Nephron (organoid): ENCODE data around the gene TFDP2.
"Not testable (repeated sequence)": the region's sequence is repeated elsewhere in the genome, so short reads cannot be mapped to it uniquely, and the experiment has no call there.

Experiments used
- H3K27ac Mint-ChIP-seq, 3 experiments: 2 replicates each; pipeline ENCODE4 v1.8.0; 2020; ENCODE audit warnings: mixed read lengths in 3 of 3, mild to moderate bottlenecking in 2 of 3, moderate library complexity in 1 of 3
- H3K27me3 Mint-ChIP-seq: 2 replicates; pipeline ENCODE4 v1.8.0; 2021; ENCODE audit warnings: low read depth, mild to moderate bottlenecking, moderate library complexity, mixed read lengths
- H3K36me3 Mint-ChIP-seq: 2 replicates; pipeline ENCODE4 v1.8.0; 2020; ENCODE audit warnings: low read depth, mixed read lengths
- H3K4me1 Mint-ChIP-seq: 2 replicates; pipeline ENCODE4 v1.8.0; 2020; ENCODE audit warnings: mixed read lengths
- H3K4me3 Mint-ChIP-seq, 3 experiments: 2 replicates each; pipeline ENCODE4 v1.8.0; 2020; ENCODE audit warnings: mild to moderate bottlenecking in 3 of 3, mixed read lengths in 3 of 3, moderate library complexity in 2 of 3
- H3K9me3 Mint-ChIP-seq: 2 replicates; pipeline ENCODE4 v1.8.0; 2020; ENCODE audit warnings: mixed read lengths
- CTCF ChIP-seq, 3 experiments: fragments of 200-600 bp; sonication (generic); IDR thresholded peaks; one replicate each; pipeline ENCODE4 v1.5.0; 2021; ENCODE audit warnings: antibody characterized with exemption in 3 of 3; ENCODE audit not compliant: unreplicated experiment in 3 of 3

Gene TFDP2

DNA sequence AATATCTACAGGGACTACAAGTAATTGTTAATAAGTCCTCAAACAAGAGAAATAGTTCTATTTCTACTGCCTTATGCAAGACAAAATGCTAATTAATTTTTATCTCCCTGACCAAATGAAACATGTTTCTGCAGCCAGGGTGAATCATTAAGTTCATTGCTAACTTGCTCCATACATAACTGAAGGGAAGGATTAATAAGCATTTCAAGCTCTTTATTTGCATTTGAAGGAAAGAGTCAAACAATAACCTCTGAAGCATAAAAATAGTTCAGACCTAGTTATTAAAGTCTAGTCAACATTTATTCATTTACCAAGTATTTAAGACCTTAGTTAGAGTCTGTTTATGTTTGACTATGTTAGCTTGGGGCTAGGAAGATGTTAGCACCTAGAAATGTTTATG lies 152.9 kb downstream of the TFDP2 start:
- Mint-ChIP-seq H3K4me1 (peaks cover 21% of the 10 kb centered on the region), H3K4me3 (peak overlapping the region in 2 of 3 experiments; percentile 0 to 39), H3K36me3 (peaks cover 40% of the 10 kb centered on the region), H3K27me3 (no peaks in the 10 kb centered on the region), H3K9me3 (no peaks in the 10 kb centered on the region), H3K27ac (peak overlapping the region; percentile 67 to 96 (median 95))
- no peak for TF ChIP-seq CTCF (IDR thresholded peaks at IDR 0.05; ENCODE audit: unreplicated experiment in 3 of 3)

GRCh38 chr3:141994856-141995255 lies 154.5 kb downstream of the TFDP2 start:
- H3K4me3 Mint-ChIP-seq: no peak overlapping the region
- no peaks in the 10 kb centered on the region for H3K9me3 Mint-ChIP-seq
- peaks cover 30% of the 10 kb centered on the region for H3K36me3 Mint-ChIP-seq
- no peak for TF ChIP-seq CTCF (IDR thresholded peaks at IDR 0.05; ENCODE audit: unreplicated experiment in 3 of 3)
- no peaks in the 10 kb centered on the region for H3K27me3 Mint-ChIP-seq
- peak overlapping the region in 2 of 3 experiments; percentile 51 to 78 for H3K27ac Mint-ChIP-seq
- H3K4me1 Mint-ChIP-seq: peaks cover 21% of the 10 kb centered on the region

- Mint-ChIP-seq H3K9me3 (no peaks in the 10 kb centered on the region), H3K36me3 (peaks cover 32% of the 10 kb centered on the region), H3K27me3 (no peaks in the 10 kb centered on the region), H3K4me1 (peaks cover 11% of the 10 kb centered on the region), H3K4me3 (no peak overlapping the region), H3K27ac (peak overlapping the region; percentile 78 to 85 (median 82))
- TF ChIP-seq CTCF (IDR thresholded peaks at IDR 0.05; ENCODE audit: unreplicated experiment in 3 of 3): no peak
These were observed 156.8 kb downstream of the TFDP2 start for GRCh38 chr3:141992512-141992911.

DNA sequence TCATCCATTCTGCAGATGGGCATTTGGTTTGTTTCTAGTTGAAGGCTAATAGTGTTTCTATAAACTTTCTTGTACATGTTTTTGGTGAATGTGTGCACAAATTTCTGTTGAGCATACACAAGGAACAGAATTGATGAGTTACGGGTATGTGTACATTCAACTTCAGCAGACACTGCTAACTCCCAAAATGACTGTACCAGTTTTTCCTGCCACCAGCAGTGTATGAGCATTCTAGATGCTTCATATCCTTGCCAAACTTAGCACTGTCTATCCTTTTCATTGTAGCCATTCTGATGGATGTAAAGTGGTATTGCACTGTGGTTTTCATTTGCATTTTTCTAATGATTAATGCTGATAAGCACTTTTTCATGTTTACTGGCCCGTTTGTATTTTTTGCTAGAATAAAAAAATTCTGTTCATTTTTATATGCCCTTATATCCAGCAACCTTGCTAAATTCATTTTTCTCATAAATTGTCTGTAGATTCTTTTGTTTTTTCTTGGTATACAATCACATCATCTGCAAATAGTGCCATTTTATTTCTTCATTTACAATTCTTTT lies 162.7 kb downstream of the TFDP2 start:
- H3K9me3 Mint-ChIP-seq: no peaks in the 10 kb centered on the region
- no peaks in the 10 kb centered on the region for H3K27me3 Mint-ChIP-seq
- H3K4me3 Mint-ChIP-seq: no peak overlapping the region
- no peak for TF ChIP-seq CTCF (IDR thresholded peaks at IDR 0.05; ENCODE audit: unreplicated experiment in 3 of 3)
- H3K27ac Mint-ChIP-seq: peak overlapping the region in 1 of 3 experiments; percentile 25
- H3K36me3 Mint-ChIP-seq: peaks cover 56% of the 10 kb centered on the region
- no peaks in the 10 kb centered on the region for H3K4me1 Mint-ChIP-seq

DNA sequence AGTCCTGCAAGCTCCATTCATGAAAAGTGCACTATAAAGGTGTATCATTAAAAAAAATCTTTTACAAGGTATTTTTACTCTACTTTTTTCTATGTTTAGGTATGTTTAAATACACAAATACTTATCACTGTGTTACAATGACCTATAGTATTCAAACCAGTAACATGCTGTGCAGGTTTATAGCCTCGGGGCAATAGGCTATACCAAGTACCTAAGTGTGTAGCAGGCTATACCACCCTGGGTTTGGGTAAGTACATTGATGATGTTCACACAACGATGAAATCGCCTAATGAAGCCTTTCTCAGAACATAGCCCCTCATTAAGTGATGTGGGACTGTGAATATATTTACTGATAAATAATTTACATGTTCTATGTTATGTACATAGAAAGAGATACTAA lies 168.3 kb downstream of the TFDP2 start:
- TF ChIP-seq CTCF (IDR thresholded peaks at IDR 0.05; ENCODE audit: unreplicated experiment in 3 of 3): no peak
- H3K36me3 Mint-ChIP-seq: peaks cover 50% of the 10 kb centered on the region
- no peak overlapping the region for H3K4me3 Mint-ChIP-seq
- H3K27ac Mint-ChIP-seq: no peak overlapping the region
- no peaks in the 10 kb centered on the region for H3K4me1 Mint-ChIP-seq
- H3K27me3 Mint-ChIP-seq: no peaks in the 10 kb centered on the region
- H3K9me3 Mint-ChIP-seq: no peaks in the 10 kb centered on the region

- Mint-ChIP-seq H3K27me3 (no peaks in the 10 kb centered on the region), H3K4me1 (no peaks in the 10 kb centered on the region), H3K9me3 (no peaks in the 10 kb centered on the region), H3K27ac (no peak overlapping the region), H3K36me3 (peaks cover 52% of the 10 kb centered on the region), H3K4me3 (no peak overlapping the region)
- no peak for TF ChIP-seq CTCF (IDR thresholded peaks at IDR 0.05; ENCODE audit: unreplicated experiment in 3 of 3)
These were observed 170.2 kb downstream of the TFDP2 start for GRCh38 chr3:141979050-141979671.

DNA sequence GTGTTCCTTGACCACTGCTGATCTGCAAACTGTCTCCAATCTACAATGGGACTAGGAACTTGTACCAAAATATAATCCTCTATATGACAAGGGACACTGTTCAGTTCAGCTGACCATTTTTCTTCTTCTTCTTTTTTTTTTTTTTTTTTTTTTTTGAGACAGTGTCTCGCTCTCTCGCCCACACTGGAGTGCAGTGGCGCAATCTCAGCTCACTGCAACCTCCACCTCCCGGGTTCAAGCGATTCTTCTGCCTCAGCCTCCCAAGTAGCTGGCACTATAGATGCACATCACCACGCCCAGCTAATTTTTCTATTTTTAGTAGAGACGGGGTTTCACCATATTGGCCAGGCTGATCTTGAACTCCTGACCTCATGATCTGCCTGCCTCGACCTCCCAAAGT lies 174.6 kb downstream of the TFDP2 start:
- not testable (repeated sequence) for H3K27ac Mint-ChIP-seq, H3K27me3 Mint-ChIP-seq, H3K9me3 Mint-ChIP-seq, H3K4me3 Mint-ChIP-seq, H3K4me1 Mint-ChIP-seq
- H3K36me3 Mint-ChIP-seq: peaks cover 52% of the 10 kb centered on the region
